Gastrocnemius medialis (tissue), 4 donors: ENCODE data around the gene UBAP2.

Experiments used
- POLR2A ChIP-seq, 2 donors: fragments of 450-650 bp; IDR thresholded peaks; one replicate each; pipeline ENCODE4 v1.6.1; 2017; ENCODE audit warnings: antibody characterized with exemption in 2 of 2, mild to moderate bottlenecking in 2 of 2, moderate library complexity in 2 of 2
- TF ChIP-seq, protein P1 (sequence below), 5 experiments: fragments of 450-650 bp in 3 of 5; fragments of 200-600 bp in 2 of 5; sonication (generic) in 2 of 5; IDR thresholded peaks in 4 of 5; conservative IDR thresholded peaks in 1 of 5; 1 replicate in 4 of 5; 2 replicates in 1 of 5; pipeline ENCODE4 v1.5.1; 2016 to 2019; ENCODE audit warnings: antibody characterized with exemption in 5 of 5, mild to moderate bottlenecking in 3 of 5, moderate library complexity in 3 of 5

GRCh38 chr9:34047864-34048726 is 592 bp downstream of the UBAP2 start:
- no peak for TF ChIP-seq POLR2A (IDR thresholded peaks at IDR 0.05)
- TF ChIP-seq, protein P1, sequence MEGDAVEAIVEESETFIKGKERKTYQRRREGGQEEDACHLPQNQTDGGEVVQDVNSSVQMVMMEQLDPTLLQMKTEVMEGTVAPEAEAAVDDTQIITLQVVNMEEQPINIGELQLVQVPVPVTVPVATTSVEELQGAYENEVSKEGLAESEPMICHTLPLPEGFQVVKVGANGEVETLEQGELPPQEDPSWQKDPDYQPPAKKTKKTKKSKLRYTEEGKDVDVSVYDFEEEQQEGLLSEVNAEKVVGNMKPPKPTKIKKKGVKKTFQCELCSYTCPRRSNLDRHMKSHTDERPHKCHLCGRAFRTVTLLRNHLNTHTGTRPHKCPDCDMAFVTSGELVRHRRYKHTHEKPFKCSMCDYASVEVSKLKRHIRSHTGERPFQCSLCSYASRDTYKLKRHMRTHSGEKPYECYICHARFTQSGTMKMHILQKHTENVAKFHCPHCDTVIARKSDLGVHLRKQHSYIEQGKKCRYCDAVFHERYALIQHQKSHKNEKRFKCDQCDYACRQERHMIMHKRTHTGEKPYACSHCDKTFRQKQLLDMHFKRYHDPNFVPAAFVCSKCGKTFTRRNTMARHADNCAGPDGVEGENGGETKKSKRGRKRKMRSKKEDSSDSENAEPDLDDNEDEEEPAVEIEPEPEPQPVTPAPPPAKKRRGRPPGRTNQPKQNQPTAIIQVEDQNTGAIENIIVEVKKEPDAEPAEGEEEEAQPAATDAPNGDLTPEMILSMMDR (IDR thresholded peaks at IDR 0.05 in 4 of 5, conservative IDR thresholded peaks at IDR 0.05 in 1 of 5): no peak
